IMR-90 (cell line): ENCODE data around the gene MAP2K2. TPM values are rescaled to one million over a fixed set of nuclear protein-coding genes. Genes with fewer than 3 reads are reported as not detected.

Experiments used
- ATAC-seq: fragments of 200-7000 bp; cut with Tn5 transposase; 2 replicates; pipeline ENCODE4 v1.9.1; 2020; ENCODE audit warnings: low read depth, mild to moderate bottlenecking, moderate library complexity
- BruUV-seq: library from RNA; stranded (reverse); fragments of 400-500 nt; replicated peaks from 2 replicates; lab custom pipeline; 2021; lab: Mats Ljungman, UMichigan
- CTCF ChIA-PET: fragments of 300-600 bp; formaldehyde crosslinking; extraction: SDS; loops from one replicate; lab custom pipeline; 2021; ENCODE audit warnings: antibody characterized with exemption; lab: Yijun Ruan, JAX
- POLR2A ChIA-PET: fragments of 300-600 bp; sonication (Branson Sonifier 250); formaldehyde crosslinking; loops from one replicate; lab custom pipeline; 2022; ENCODE audit warnings: antibody characterized with exemption; ENCODE audit not compliant: unreplicated experiment; lab: Charles Lee
- DNase-seq: peaks from one replicate; pipeline ENCODE4 v3.0.0; 2013
- H2AFZ ChIP-seq: replicated peaks from 2 replicates; pipeline ENCODE3; 2013; ENCODE audit warnings: low read length, mild to moderate bottlenecking; ENCODE audit not compliant: poor library complexity
- H2AK5ac ChIP-seq: 2 replicates; pipeline ENCODE4 v1.6.1; 2013; ENCODE audit warnings: low read depth, low read length, inconsistent platforms
- H2AK9ac ChIP-seq: replicated peaks from 2 replicates; pipeline ENCODE3; 2013; ENCODE audit warnings: mild to moderate bottlenecking, low read depth, low read length, moderate library complexity; ENCODE audit not compliant: poor library complexity
- H2BK120ac ChIP-seq: 2 replicates; pipeline ENCODE4 v1.6.1; 2013; ENCODE audit warnings: low read depth, low read length, inconsistent platforms
- H2BK15ac ChIP-seq: 3 replicates; pipeline ENCODE4 v1.6.1; 2013; ENCODE audit warnings: low read depth, low read length, inconsistent platforms
- H2BK20ac ChIP-seq: 2 replicates; pipeline ENCODE4 v1.6.1; 2013; ENCODE audit warnings: low read depth, mild to moderate bottlenecking, inconsistent platforms, low read length, moderate library complexity
- H2BK5ac ChIP-seq: 2 replicates; pipeline ENCODE4 v1.6.1; 2013; ENCODE audit warnings: mild to moderate bottlenecking, low read depth, low read length, inconsistent platforms; ENCODE audit not compliant: poor library complexity, severe bottlenecking
- H3K14ac ChIP-seq: replicated peaks from 2 replicates; pipeline ENCODE4 v1.6.1; 2013; ENCODE audit warnings: low read depth, low read length, inconsistent platforms
- H3K18ac ChIP-seq: 2 replicates; pipeline ENCODE4 v1.6.1; 2013; ENCODE audit warnings: low read depth, low read length, control low read depth
- H3K23ac ChIP-seq: 2 replicates; pipeline ENCODE4 v1.6.1; 2013; ENCODE audit warnings: low read depth, low read length, inconsistent platforms
- H3K27ac ChIP-seq: 2 replicates; pipeline ENCODE4 v1.5.1; 2013; ENCODE audit warnings: mild to moderate bottlenecking, control low read depth, low read length; ENCODE audit not compliant: insufficient read depth
- H3K27me3 ChIP-seq: 2 replicates; pipeline ENCODE4 v1.6.1; 2013; ENCODE audit warnings: low read length; ENCODE audit not compliant: control insufficient read depth, insufficient read depth
- H3K36me3 ChIP-seq: 2 replicates; pipeline ENCODE4 v1.6.1; 2013; ENCODE audit warnings: low read length, mixed read lengths; ENCODE audit not compliant: control insufficient read depth, insufficient read depth
- H3K4ac ChIP-seq: 2 replicates; pipeline ENCODE4 v1.6.1; 2013; ENCODE audit warnings: low read depth, low read length, inconsistent platforms
- H3K4me1 ChIP-seq: 2 replicates; pipeline ENCODE4 v1.6.1; 2013; ENCODE audit warnings: low read length, mixed read lengths; ENCODE audit not compliant: control insufficient read depth, insufficient read depth
- H3K4me2 ChIP-seq: 2 replicates; pipeline ENCODE4 v1.6.1; 2013; ENCODE audit warnings: low read depth, mild to moderate bottlenecking, control low read depth, low read length, moderate library complexity
- H3K4me3 ChIP-seq: 2 replicates; pipeline ENCODE4 v1.5.1; 2013; ENCODE audit warnings: low read depth, mild to moderate bottlenecking, control low read depth, low read length, moderate library complexity; ENCODE audit not compliant: insufficient read depth
- H3K56ac ChIP-seq: 2 replicates; pipeline ENCODE4 v1.6.1; 2013; ENCODE audit warnings: low read length, inconsistent platforms; ENCODE audit not compliant: insufficient read depth; ENCODE audit errors: extremely low read depth
- H3K79me1 ChIP-seq, 2 experiments: 2 replicates each; pipeline ENCODE4 v1.6.1; 2013; ENCODE audit warnings: low read length in 2 of 2, inconsistent platforms in 1 of 2, low read depth in 1 of 2
- H3K9ac ChIP-seq: 2 replicates; pipeline ENCODE4 v1.6.1; 2013; ENCODE audit warnings: low read depth, low read length, control low read depth
- H3K9me1 ChIP-seq: 2 replicates; pipeline ENCODE4 v1.6.1; 2013; ENCODE audit warnings: low read length, inconsistent platforms; ENCODE audit not compliant: insufficient read depth
- H3K9me3 ChIP-seq: 2 replicates; pipeline ENCODE4 v1.6.1; 2013; ENCODE audit warnings: low read length; ENCODE audit not compliant: control insufficient read depth, insufficient read depth
- H4K20me1 ChIP-seq: 2 replicates; pipeline ENCODE4 v1.6.1; 2013; ENCODE audit warnings: low read length, inconsistent platforms; ENCODE audit not compliant: insufficient read depth
- H4K5ac ChIP-seq: 2 replicates; pipeline ENCODE4 v1.6.1; 2013; ENCODE audit warnings: mild to moderate bottlenecking, low read depth, low read length, control low read depth
- H4K8ac ChIP-seq, 2 experiments: 2 replicates each; pipeline ENCODE4 v1.6.1; 2013; ENCODE audit warnings: low read depth in 2 of 2, low read length in 2 of 2, control low read depth in 1 of 2, inconsistent platforms in 1 of 2
- H4K91ac ChIP-seq: 2 replicates; pipeline ENCODE4 v1.6.1; 2013; ENCODE audit warnings: low read depth, low read length, inconsistent platforms; ENCODE audit not compliant: insufficient read depth
- BHLHE40 ChIP-seq: fragments of 150-350 bp; IDR thresholded peaks from 2 replicates; pipeline ENCODE4 v1.6.1; 2016; ENCODE audit warnings: mild to moderate bottlenecking, low read depth, low read length
- CEBPB ChIP-seq: IDR thresholded peaks from 2 replicates; pipeline ENCODE4 v1.6.1; 2012; ENCODE audit warnings: low read depth, low read length, improper control_type of control experiment
- CHD1 ChIP-seq: IDR thresholded peaks from 2 replicates; pipeline ENCODE4 v1.6.1; 2012; ENCODE audit warnings: low read depth, low read length, improper control_type of control experiment
- CTCF ChIP-seq: conservative IDR thresholded peaks from 2 replicates; pipeline ENCODE4 v1.5.1; 2012; ENCODE audit warnings: mild to moderate bottlenecking, low read depth, low read length, improper control_type of control experiment
- ELK1 ChIP-seq: fragments of 150-350 bp; IDR thresholded peaks from 2 replicates; pipeline ENCODE4 v1.6.1; 2016; ENCODE audit warnings: low read depth, mild to moderate bottlenecking, low read length, moderate library complexity, borderline replicate concordance
- FOS ChIP-seq: fragments of 150-350 bp; IDR thresholded peaks from 2 replicates; pipeline ENCODE4 v1.6.1; 2016; ENCODE audit warnings: low read depth, low read length
- MAFK ChIP-seq: IDR thresholded peaks from 2 replicates; pipeline ENCODE4 v1.6.1; 2012; ENCODE audit warnings: low read depth, low read length, improper control_type of control experiment
- MAZ ChIP-seq: IDR thresholded peaks from 2 replicates; pipeline ENCODE4 v1.6.1; 2012; ENCODE audit warnings: low read depth, mild to moderate bottlenecking, low read length, improper control_type of control experiment, moderate library complexity, borderline replicate concordance
- NFE2L2 ChIP-seq: fragments of 150-350 bp; IDR thresholded peaks from 2 replicates; pipeline ENCODE4 v1.6.1; 2016; ENCODE audit warnings: low read depth, mild to moderate bottlenecking, low read length
- POLR2A ChIP-seq: IDR thresholded peaks from 2 replicates; pipeline ENCODE4 v1.6.1; 2012; ENCODE audit warnings: mild to moderate bottlenecking, low read depth, low read length
- RAD21 ChIP-seq: IDR thresholded peaks from 2 replicates; pipeline ENCODE4 v1.6.1; 2012; ENCODE audit warnings: low read length, improper control_type of control experiment
- RCOR1 ChIP-seq: IDR thresholded peaks from 2 replicates; pipeline ENCODE4 v1.6.1; 2012; ENCODE audit warnings: mild to moderate bottlenecking, low read length, improper control_type of control experiment; ENCODE audit not compliant: insufficient replicate concordance
- RFX5 ChIP-seq: IDR thresholded peaks from 2 replicates; pipeline ENCODE4 v1.8.0; 2012; ENCODE audit warnings: low read depth, mild to moderate bottlenecking, low read length, moderate library complexity
- SMC3 ChIP-seq: fragments of 150-350 bp; IDR thresholded peaks from 2 replicates; pipeline ENCODE4 v1.6.1; 2016; ENCODE audit warnings: low read depth, mild to moderate bottlenecking, antibody characterized with exemption, low read length, moderate library complexity
- WGBS, 2 experiments: methylation state at CpG; one replicate each; pipeline versions ENCODE4 v1.1.5 to v1.1.7; 2013; ENCODE audit warnings: missing lambda C conversion rate in 2 of 2; ENCODE audit not compliant: insufficient read length in 1 of 2; ENCODE audit errors: extremely low coverage in 2 of 2; 5-methylcytosine and 5-hydroxymethylcytosine counted together
- dilution Hi-C: fragments of 300-500 bp; cut with HindIII; formaldehyde crosslinking; loops from one replicate; pipeline ENCODE4 v1.14.3; 2018; ENCODE audit warnings: low sequenced_read_pairs; ENCODE audit not compliant: unreplicated experiment
- in situ Hi-C: fragments of 300-500 bp; cut with MboI; formaldehyde crosslinking; loops from 3 replicates; pipeline ENCODE4 v1.14.3; 2019; ENCODE audit warnings: low sequenced_read_pairs, inconsistent platforms, mixed read lengths
- intact Hi-C: fragments of 100-400 bp; cut with micrococcal nuclease; formaldehyde crosslinking; loops from 2 replicates; pipeline ENCODE4 v1.10.0; 2022
- polyA plus RNA-seq, 3 experiments: library from polyadenylated mRNA; depleted of rRNA; stranded (reverse); fragments of >200 nt; gene quantifications; 2 replicates each; pipeline ENCODE4 v1.2.3, GENCODE V29; 2012; ENCODE audit warnings: low replicate concordance in 1 of 3
- total RNA-seq: library from RNA; depleted of rRNA; stranded (reverse); fragments of >200 nt; gene quantifications from 2 replicates; pipeline ENCODE4 v1.2.3, GENCODE V29; 2012
- TF ChIP-seq, protein P1 (sequence below): fragments of 150-350 bp; IDR thresholded peaks from 2 replicates; pipeline ENCODE4 v1.6.1; 2017; ENCODE audit warnings: mild to moderate bottlenecking, antibody characterized with exemption, low read length, low read depth

The MAP2K2 gene
- total and polyA plus RNA-seq, 2 of the 4 experiments (the other 2 are of a cell fraction), result 115 to 151 TPM

DNA sequence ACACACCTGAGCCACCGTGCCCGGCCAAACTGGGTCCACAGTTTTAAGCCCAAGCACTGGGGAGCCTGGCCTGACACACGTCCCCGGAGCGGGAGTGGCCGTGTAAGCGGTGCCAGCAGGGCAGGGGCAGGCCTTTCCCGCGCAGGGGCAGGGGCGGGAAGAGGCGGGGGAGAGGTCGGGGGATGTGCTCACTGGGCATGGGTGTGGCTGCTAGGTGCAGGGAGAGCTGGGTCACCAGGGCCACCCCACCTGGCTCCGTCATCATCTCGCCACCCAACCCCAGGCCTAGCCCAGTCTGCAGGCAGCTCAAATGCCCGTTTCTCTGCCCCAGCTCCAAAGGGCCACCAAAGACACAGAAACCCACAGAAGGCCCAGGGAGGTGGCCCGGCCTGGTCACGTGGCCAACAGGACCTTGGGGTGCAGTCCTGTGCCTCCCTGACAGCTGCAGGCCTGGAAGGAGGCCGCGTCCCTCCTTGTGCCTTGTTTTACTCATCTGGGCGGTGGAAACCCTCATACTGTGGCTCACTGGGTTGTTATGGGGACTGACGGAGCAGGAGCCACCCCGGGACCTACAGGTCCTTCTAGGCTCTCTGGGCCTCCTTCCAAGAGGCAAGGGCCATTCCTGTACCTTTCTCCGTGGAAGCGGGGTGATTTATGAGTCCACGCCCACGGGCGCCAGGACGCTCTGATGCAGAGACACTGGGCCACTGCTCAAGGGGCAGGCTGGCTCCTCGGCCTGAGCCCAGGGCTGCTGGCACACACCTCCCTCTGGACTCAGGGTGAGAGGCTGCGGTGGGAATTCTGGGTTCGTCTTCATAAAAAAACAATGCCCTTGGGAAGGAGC lies 27.7 kb downstream of the MAP2K2 start:
- CTCF ChIA-PET, result no interaction called here
- DNase-seq, result no peak
- Histone ChIP-seq H3K56ac (no peak overlapping the region), H3K79me1 (peaks cover 0 to 3% of the 10 kb centered on the region in 2 experiments; a peak in 1 of 4 replicates), H3K14ac (no peak overlapping the region), H3K27me3 (no peaks in the 10 kb centered on the region), H2BK120ac (no peak overlapping the region), H3K9me3 (no peaks in the 10 kb centered on the region), H2BK15ac (no peak overlapping the region), H2AFZ (no peak overlapping the region), H3K4me1 (no peaks in the 10 kb centered on the region), H2BK5ac (no peak overlapping the region), H3K4me3 (no peak overlapping the region), H3K9me1 (no peaks in the 10 kb centered on the region), H3K4me2 (no peak overlapping the region), H3K18ac (no peak overlapping the region), H3K27ac (no peak overlapping the region), H3K36me3 (peaks cover 63% of the 10 kb centered on the region), H2AK5ac (no peak overlapping the region), H3K9ac (no peak overlapping the region), H2AK9ac (peak overlapping the region; percentile 72), H4K8ac (no peak overlapping the region), H4K5ac (no peak overlapping the region), H2BK20ac (no peak overlapping the region), H3K23ac (no peak overlapping the region), H3K4ac (no peak overlapping the region), H4K91ac (no peak overlapping the region), H4K20me1 (no peaks in the 10 kb centered on the region; the same call in 1 of the 2 replicates)
- WGBS, 2 experiments, result 88% methylated on average over 10 of the region's 31 CpGs; no CpG with 5 or more reads in 1 of the 2 experiments
- in situ Hi-C loops (no loop called here), dilution Hi-C loops (no loop called here), intact Hi-C loops (no loop called here)
- BruUV-seq, result no TSS peak
- TF ChIP-seq MAZ (no peak), RFX5 (no peak), CTCF (no peak), ELK1 (no peak), BHLHE40 (no peak), POLR2A (no peak), RAD21 (no peak), RCOR1 (no peak), NFE2L2 (no peak), SMC3 (no peak), CHD1 (no peak), MAFK (no peak), CEBPB (no peak), FOS (no peak)
- TF ChIP-seq, protein P1, sequence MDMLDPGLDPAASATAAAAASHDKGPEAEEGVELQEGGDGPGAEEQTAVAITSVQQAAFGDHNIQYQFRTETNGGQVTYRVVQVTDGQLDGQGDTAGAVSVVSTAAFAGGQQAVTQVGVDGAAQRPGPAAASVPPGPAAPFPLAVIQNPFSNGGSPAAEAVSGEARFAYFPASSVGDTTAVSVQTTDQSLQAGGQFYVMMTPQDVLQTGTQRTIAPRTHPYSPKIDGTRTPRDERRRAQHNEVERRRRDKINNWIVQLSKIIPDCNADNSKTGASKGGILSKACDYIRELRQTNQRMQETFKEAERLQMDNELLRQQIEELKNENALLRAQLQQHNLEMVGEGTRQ, result no peak
- POLR2A ChIA-PET, result no interaction called here
- ATAC-seq, result no peak
